ENCODE measurements around the gene LTBP1.

LTBP1 gene

GRCh38 chr2:32925976-32926707 is 20.6 kb upstream of the LTBP1 start:
- no peaks in the 10 kb centered on the region for H3K27me3 ChIP-seq (replicated peaks; ENCODE audit: control insufficient read depth, insufficient read depth, low read length)
- no peak overlapping the region for H3K4me3 ChIP-seq (replicated peaks; ENCODE audit: low read depth, low read length)
- no peak for DNase-seq (ENCODE audit: extremely low read depth, insufficient read length)
- TF ChIP-seq CTCF (IDR thresholded peaks at IDR 0.05; ENCODE audit: insufficient read depth, low read length, poor library complexity, severe bottlenecking), result no peak
- no peaks in the 10 kb centered on the region for H3K36me3 ChIP-seq (ENCODE audit: control insufficient read depth, insufficient read depth, low read length)

GRCh38 chr2:32926708-32927084 is 20.1 kb upstream of the LTBP1 start:
- Histone ChIP-seq H3K36me3 (ENCODE audit: control insufficient read depth, insufficient read depth, low read length) (no peaks in the 10 kb centered on the region), H3K27me3 (replicated peaks; ENCODE audit: control insufficient read depth, insufficient read depth, low read length) (no peaks in the 10 kb centered on the region), H3K4me3 (replicated peaks; ENCODE audit: low read depth, low read length) (no peak overlapping the region)
- DNase-seq (ENCODE audit: extremely low read depth, insufficient read length), result no peak
- TF ChIP-seq CTCF (IDR thresholded peaks at IDR 0.05; ENCODE audit: insufficient read depth, low read length, poor library complexity, severe bottlenecking), result no peak

- no peak for TF ChIP-seq CTCF (IDR thresholded peaks at IDR 0.05; ENCODE audit: insufficient read depth, low read length, poor library complexity, severe bottlenecking)
- H3K36me3 ChIP-seq (ENCODE audit: control insufficient read depth, insufficient read depth, low read length), result no peaks in the 10 kb centered on the region
- no peak for DNase-seq (ENCODE audit: extremely low read depth, insufficient read length)
Observed at GRCh38 chr2:32930436-32930835, 16.3 kb upstream of the LTBP1 start.

GRCh38 chr2:32931519-32931918 is 15.2 kb upstream of the LTBP1 start:
- H3K27me3 ChIP-seq (replicated peaks; ENCODE audit: control insufficient read depth, insufficient read depth, low read length), result no peaks in the 10 kb centered on the region
- no peaks in the 10 kb centered on the region for H3K36me3 ChIP-seq (ENCODE audit: control insufficient read depth, insufficient read depth, low read length)
- no peak for DNase-seq (ENCODE audit: extremely low read depth, insufficient read length)
- TF ChIP-seq CTCF (IDR thresholded peaks at IDR 0.05; ENCODE audit: insufficient read depth, low read length, poor library complexity, severe bottlenecking), result no peak
- no peak overlapping the region for H3K4me3 ChIP-seq (replicated peaks; ENCODE audit: low read depth, low read length)

More at GRCh38 chr2:32930436-32930835, 16.3 kb upstream of the LTBP1 start:
- H3K4me3 ChIP-seq (replicated peaks; ENCODE audit: low read depth, low read length), result no peak overlapping the region
- no peaks in the 10 kb centered on the region for H3K27me3 ChIP-seq (replicated peaks; ENCODE audit: control insufficient read depth, insufficient read depth, low read length)

- Histone ChIP-seq H3K4me3 (replicated peaks; ENCODE audit: low read depth, low read length) (no peak overlapping the region), H3K36me3 (ENCODE audit: control insufficient read depth, insufficient read depth, low read length) (no peaks in the 10 kb centered on the region), H3K27me3 (replicated peaks; ENCODE audit: control insufficient read depth, insufficient read depth, low read length) (no peaks in the 10 kb centered on the region)
- no peak for TF ChIP-seq CTCF (IDR thresholded peaks at IDR 0.05; ENCODE audit: insufficient read depth, low read length, poor library complexity, severe bottlenecking)
- no peak for DNase-seq (ENCODE audit: extremely low read depth, insufficient read length)
Observed at GRCh38 chr2:32931945-32932709, 14.6 kb upstream of the LTBP1 start.

Measured in GM06990 (cell line).